K562 treated with DMSO at 1 percent for 48 hours (cell line): Measurements from ENCODE around the gene CPNE6. TPM values are rescaled to one million over a fixed set of nuclear protein-coding genes. Genes with fewer than 3 reads are reported as not detected.

Experiments used
- total RNA-seq: library from RNA; unstranded; fragments of 300-600 nt; gene quantifications from 2 replicates; pipeline ENCODE4 v1.2.3, GENCODE V29; 2022; ENCODE audit warnings: low replicate concordance; ENCODE audit errors: extremely low read depth

The CPNE6 gene
- total RNA-seq = not detected in 2 replicates

DNA sequence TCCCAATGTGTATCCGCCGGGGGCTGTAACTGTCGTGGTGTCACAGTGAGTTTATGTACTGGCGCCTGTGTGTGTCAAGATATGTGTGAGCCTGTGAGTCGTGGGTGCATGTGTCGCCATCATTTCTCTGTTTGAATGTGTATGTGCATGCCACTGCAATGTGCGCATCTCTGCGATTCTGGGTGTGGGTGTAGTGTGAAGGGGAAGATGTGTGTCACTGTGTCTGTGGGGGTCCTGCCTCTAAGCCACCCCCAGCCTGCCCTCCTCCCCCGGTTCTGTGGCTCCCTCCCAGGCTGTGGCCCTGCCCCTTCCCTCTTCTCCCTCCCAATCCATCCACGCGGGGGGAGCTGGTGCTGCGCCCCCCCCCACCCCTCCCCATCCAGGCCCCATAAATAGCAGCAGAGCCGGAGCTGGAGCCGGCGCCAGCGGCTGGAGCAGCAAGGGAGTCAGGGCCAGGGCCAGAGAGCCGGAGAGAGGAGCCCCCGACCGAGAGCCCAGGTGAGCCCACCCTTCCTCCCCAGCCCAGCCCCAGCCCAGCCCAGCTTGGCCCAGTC, at the start of gene CPNE6:
Gene CPNE6, plus strand, starts transcription at position 419 of the 554 bp plus-strand sequence. CDS start 1,375 bp downstream, outside the sequence.

DNA sequence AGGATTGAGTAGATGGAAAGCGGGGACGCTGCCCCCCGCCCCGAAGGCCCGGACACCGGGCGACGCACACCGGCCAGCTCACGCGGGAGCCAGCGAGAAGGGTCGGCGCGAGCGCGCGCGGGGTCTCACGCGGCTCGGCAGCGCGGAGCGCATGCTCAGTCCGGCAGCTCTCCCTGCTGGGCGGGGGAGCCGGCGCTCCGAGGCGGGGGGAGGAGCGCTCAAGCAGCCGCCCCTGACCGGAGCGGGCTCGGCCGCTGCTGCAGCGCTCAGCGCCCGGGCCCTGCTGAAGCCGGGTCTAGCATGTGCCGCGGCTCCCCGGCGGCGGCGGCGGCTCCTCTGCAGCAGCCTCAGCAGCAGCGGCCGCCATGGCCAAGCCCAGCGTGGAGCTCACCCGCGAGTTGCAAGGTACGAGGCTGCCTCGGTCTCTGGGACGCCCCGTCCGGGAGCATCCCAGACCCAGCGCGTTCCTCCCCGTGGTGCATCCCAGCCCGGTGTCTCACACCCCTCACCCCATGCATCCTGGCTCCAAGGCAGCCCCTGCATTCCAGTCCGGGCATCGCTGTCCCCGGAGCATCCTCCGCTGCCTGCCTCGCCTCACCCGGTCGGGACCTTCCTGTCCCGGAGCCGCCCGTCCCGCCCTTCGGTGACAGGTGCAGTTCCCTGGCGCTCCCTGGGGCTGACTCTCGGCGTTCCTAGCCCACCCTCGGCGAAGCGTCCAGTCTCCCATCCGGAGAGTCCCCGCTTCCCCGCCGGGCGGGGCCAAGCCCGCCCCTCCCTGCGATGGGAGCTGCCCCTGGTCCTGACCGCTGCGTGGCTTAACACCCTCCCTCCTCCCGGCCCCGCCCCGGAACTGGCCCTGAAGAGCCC, 19.3 kb upstream of the CPNE6 start, which contains the start of gene CARMIL3:
Gene CARMIL3, plus strand, starts transcription at position 221 of the 867 bp plus-strand sequence. Its CDS starts 145 bp downstream, at position 366.

DNA sequence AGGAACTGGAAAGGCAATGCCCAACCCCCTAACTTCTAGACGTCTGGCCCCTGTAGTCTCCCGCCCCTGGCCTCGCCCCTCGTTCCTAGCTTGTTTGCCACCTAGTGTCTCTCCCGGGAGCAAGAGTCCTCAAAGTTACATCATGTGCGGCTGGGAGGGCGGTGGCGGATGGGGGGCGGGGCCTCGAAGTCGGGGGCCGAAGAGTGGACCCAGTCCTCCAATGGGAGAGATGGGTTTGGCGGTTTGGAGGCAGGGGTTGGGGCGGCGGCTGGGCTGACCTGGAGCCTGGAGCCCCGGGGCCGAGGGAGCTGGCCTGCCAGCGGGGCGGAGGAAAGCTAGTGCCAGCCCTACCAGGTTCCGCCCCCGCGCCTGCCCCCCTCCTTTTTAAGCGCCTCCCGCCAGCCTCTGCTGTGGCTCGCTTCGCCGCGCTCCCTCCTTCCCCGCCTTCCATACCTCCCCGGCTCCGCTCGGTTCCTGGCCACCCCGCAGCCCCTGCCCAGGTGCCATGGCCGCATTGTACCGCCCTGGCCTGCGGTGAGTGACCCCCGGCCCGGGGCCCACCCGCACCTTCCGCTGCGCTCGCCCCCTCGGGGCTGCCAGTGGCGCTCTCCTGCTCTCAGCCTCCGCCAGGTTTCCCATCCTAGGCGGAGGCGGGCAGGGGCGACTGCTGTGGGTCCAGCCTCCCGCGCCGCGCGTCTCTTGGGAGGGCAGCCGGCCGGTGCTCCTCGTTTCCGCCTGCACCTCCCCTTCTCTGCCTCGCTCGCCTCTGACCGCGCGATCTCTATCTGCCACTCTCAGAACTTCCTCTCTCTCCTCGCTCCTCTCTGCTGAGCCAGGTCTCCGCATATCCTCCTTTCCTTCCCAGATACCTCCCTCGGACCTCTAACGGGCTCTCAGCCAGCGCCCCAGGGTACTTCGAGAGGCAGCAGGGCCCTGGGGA, 22.8 kb downstream of the CPNE6 start, which contains the start of gene PCK2:
Gene PCK2, plus strand, starts transcription at position 411 of the 940 bp plus-strand sequence. Its CDS starts 95 bp downstream, at position 506.

DNA sequence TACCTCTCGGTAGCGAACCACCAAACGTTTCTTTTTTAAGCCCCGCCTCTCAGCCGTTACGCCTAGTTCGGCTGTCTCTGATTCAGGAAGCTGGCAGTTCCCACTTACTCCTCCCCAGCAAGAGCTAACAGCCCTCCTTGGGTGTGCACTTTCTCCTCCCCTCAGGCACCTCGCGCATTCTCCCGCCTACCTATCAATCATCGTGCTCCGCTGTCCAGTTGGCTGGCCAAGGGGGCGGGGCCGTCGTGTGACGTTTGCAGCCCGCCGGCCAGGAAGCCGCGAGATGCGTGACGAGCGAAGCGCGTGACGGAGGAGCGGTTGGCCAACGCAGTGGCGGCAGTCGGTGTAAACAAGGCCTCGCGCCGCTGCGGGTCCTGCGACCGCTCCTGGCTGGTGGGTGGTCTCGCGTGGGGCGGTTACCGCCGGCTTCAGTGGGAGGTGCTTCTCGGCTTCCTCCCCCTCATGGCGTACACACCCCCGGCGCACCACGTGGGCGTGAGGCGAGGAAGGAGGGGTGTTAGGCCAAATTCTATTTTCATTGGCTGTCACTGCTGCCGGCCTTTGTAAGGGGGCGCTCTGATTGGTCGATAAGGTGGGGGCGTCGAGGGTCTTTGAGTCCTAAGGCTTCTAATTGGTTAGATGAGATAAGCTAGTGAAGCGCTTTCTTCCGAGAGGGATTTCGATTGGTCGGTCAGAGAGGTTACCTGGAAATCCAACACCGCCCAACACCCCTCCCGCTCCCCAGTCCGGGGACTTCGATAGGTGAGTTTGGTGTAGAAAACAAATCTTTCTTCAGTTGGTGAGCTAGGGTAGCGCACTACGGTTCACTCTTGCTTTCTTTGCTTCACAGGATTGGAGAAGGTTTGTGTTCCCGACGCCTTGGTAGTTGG, 43.4 kb downstream of the CPNE6 start, which contains the start of the genes DCAF11 and NRL:
Gene DCAF11, plus strand, starts transcription at position 246 of the 890 bp plus-strand sequence. CDS start 818 bp downstream, outside the sequence.
Gene NRL, minus strand, starts transcription at position 418 of the 890 bp plus-strand sequence. CDS start 32,101 bp downstream, outside the sequence.

Other genes starting within 250 kb of the CPNE6 start
- not detected in 2 replicates for gene DHRS4, start 117.8 kb upstream of the CPNE6 start, total RNA-seq
- gene DHRS4L2, start 82.6 kb upstream of the CPNE6 start, total RNA-seq = not detected in 2 replicates
- gene CARMIL3, start 19.6 kb upstream of the CPNE6 start, total RNA-seq = not detected in 2 replicates
- gene PCK2, start 22.7 kb downstream of the CPNE6 start, total RNA-seq = not detected in 2 replicates
- not detected in 2 replicates for gene DCAF11, start 43.2 kb downstream of the CPNE6 start, total RNA-seq
- gene NRL, start 43.4 kb downstream of the CPNE6 start, total RNA-seq = not detected in 2 replicates
- not detected in 2 replicates for gene FITM1, start 59.1 kb downstream of the CPNE6 start, total RNA-seq
- not detected in 2 replicates for gene PSME1, start 64.6 kb downstream of the CPNE6 start, total RNA-seq
- gene EMC9, start 70.0 kb downstream of the CPNE6 start, total RNA-seq = not detected in 2 replicates
- gene PSME2, start 75.0 kb downstream of the CPNE6 start, total RNA-seq = not detected in 2 replicates
- not detected in 2 replicates for gene RNF31, start 75.9 kb downstream of the CPNE6 start, total RNA-seq
- gene IRF9, start 89.7 kb downstream of the CPNE6 start, total RNA-seq = not detected in 2 replicates
- not detected in 2 replicates for gene REC8, start 100.5 kb downstream of the CPNE6 start, total RNA-seq
- not detected in 2 replicates for gene IPO4, start 117.3 kb downstream of the CPNE6 start, total RNA-seq
- not detected in 2 replicates for gene TM9SF1, start 123.9 kb downstream of the CPNE6 start, total RNA-seq
- gene TSSK4, start 134.1 kb downstream of the CPNE6 start, total RNA-seq = not detected in 2 replicates
- not detected in 2 replicates for gene CHMP4A, start 141.9 kb downstream of the CPNE6 start, total RNA-seq
- not detected in 2 replicates for gene MDP1, start 144.5 kb downstream of the CPNE6 start, total RNA-seq
- not detected in 2 replicates for gene NEDD8, start 160.8 kb downstream of the CPNE6 start, total RNA-seq
- not detected in 2 replicates for gene GMPR2, start 161.4 kb downstream of the CPNE6 start, total RNA-seq
- not detected in 2 replicates for gene TINF2, start 171.1 kb downstream of the CPNE6 start, total RNA-seq
- not detected in 2 replicates for gene TGM1, start 191.6 kb downstream of the CPNE6 start, total RNA-seq
- not detected in 2 replicates for gene RABGGTA, start 200.0 kb downstream of the CPNE6 start, total RNA-seq
- gene DHRS1, start 228.2 kb downstream of the CPNE6 start, total RNA-seq = not detected in 2 replicates
- gene NOP9, start 228.3 kb downstream of the CPNE6 start, total RNA-seq = not detected in 2 replicates
- not detected in 2 replicates for gene CIDEB, start 236.4 kb downstream of the CPNE6 start, total RNA-seq
- not detected in 2 replicates for gene LTB4R2, start 238.6 kb downstream of the CPNE6 start, total RNA-seq
- gene LTB4R, start 239.9 kb downstream of the CPNE6 start, total RNA-seq = not detected in 2 replicates